ENCODE results near the gene ZSCAN22. TPM values are rescaled to one million over a fixed set of nuclear protein-coding genes. Genes with fewer than 3 reads are reported as not detected.

ZSCAN22 gene
- total and polyA plus RNA-seq, 2 of the 4 experiments (the other 2 are of a cell fraction): 2.2 to 2.5 TPM

- intact Hi-C loops (cut with micrococcal nuclease) (no loop called here), in situ Hi-C loops (cut with MboI; ENCODE audit: low sequenced_read_pairs) (no loop called here), dilution Hi-C loops (cut with HindIII; ENCODE audit: low sequenced_read_pairs, unreplicated experiment) (no loop called here)
- POLR2A ChIA-PET (ENCODE audit: unreplicated experiment): no interaction called here
- H2AFZ ChIP-seq (replicated peaks; ENCODE audit: low read length, poor library complexity): no peak overlapping the region
- no peak for DNase-seq
- no peak overlapping the region for H3K27ac ChIP-seq (ENCODE audit: insufficient read depth, low read length)
- H3K56ac ChIP-seq (ENCODE audit: extremely low read depth, insufficient read depth, low read length): no peak overlapping the region
- no peak overlapping the region for H4K5ac ChIP-seq (ENCODE audit: low read depth, low read length)
- H3K23ac ChIP-seq (ENCODE audit: low read depth, low read length): no peak overlapping the region
- H4K8ac ChIP-seq (ENCODE audit: low read depth in 2 of 2, low read length in 2 of 2): no peak overlapping the region
- H3K9me3 ChIP-seq (ENCODE audit: control insufficient read depth, insufficient read depth, low read length): peaks cover 15% of the 10 kb centered on the region
- no peaks in the 10 kb centered on the region for H3K4me1 ChIP-seq (ENCODE audit: control insufficient read depth, insufficient read depth, low read length)
- H2BK20ac ChIP-seq (ENCODE audit: low read depth, low read length): no peak overlapping the region
- no peak overlapping the region for H2BK120ac ChIP-seq (ENCODE audit: low read depth, low read length)
- no peak overlapping the region for H2AK9ac ChIP-seq (replicated peaks; ENCODE audit: low read depth, low read length, poor library complexity)
- no peak overlapping the region for H3K4me2 ChIP-seq (ENCODE audit: low read depth, low read length)
- ATAC-seq (ENCODE audit: low read depth): no peak
- BruUV-seq (replicated peaks): no TSS peak
- H3K9me1 ChIP-seq (ENCODE audit: insufficient read depth, low read length): 0 out of 2 replicates have a peak, but pooled peaks cover 3% of the 10 kb centered on the region
- H3K36me3 ChIP-seq (ENCODE audit: control insufficient read depth, insufficient read depth, low read length): peaks cover 42% of the 10 kb centered on the region
- H3K4me3 ChIP-seq (ENCODE audit: insufficient read depth, low read depth, low read length): no peak overlapping the region
- no peak overlapping the region for H4K91ac ChIP-seq (ENCODE audit: insufficient read depth, low read depth, low read length)
- no peak overlapping the region for H2BK15ac ChIP-seq (ENCODE audit: low read depth, low read length)
- H3K79me1 ChIP-seq (ENCODE audit: low read depth in 1 of 2, low read length in 2 of 2): peaks cover 17 to 40% of the 10 kb centered on the region in 2 experiments; a peak in 3 of 4 replicates
- no peaks in the 10 kb centered on the region for H3K27me3 ChIP-seq (ENCODE audit: control insufficient read depth, insufficient read depth, low read length)
- WGBS, 2 experiments (ENCODE audit: extremely low coverage in 2 of 2, insufficient read length in 1 of 2): 100% methylated on average over 1 of the region's 1 CpG; no CpG with 5 or more reads in 1 of the 2 experiments
- TF ChIP-seq CTCF (conservative IDR thresholded peaks at IDR 0.05; ENCODE audit: low read depth, low read length) (no peak), USF2 (IDR thresholded peaks at IDR 0.05; ENCODE audit: low read depth, low read length) (no peak), MAZ (IDR thresholded peaks at IDR 0.05; ENCODE audit: borderline replicate concordance, low read depth, low read length) (no peak), SMC3 (IDR thresholded peaks at IDR 0.05; ENCODE audit: low read depth, low read length) (no peak), NFE2L2 (IDR thresholded peaks at IDR 0.05; ENCODE audit: low read depth, low read length) (no peak), MXI1 (IDR thresholded peaks at IDR 0.05; ENCODE audit: borderline replicate concordance, low read depth, low read length) (no peak), POLR2A (IDR thresholded peaks at IDR 0.05; ENCODE audit: low read depth, low read length) (no peak), FOS (IDR thresholded peaks at IDR 0.05; ENCODE audit: low read depth, low read length) (no peak), MAFK (IDR thresholded peaks at IDR 0.05; ENCODE audit: low read depth, low read length) (no peak), RCOR1 (IDR thresholded peaks at IDR 0.05; ENCODE audit: insufficient replicate concordance, low read length) (no peak), RAD21 (IDR thresholded peaks at IDR 0.05; ENCODE audit: low read length) (no peak), BHLHE40 (IDR thresholded peaks at IDR 0.05; ENCODE audit: low read depth, low read length) (no peak)
- TF ChIP-seq, protein P1, sequence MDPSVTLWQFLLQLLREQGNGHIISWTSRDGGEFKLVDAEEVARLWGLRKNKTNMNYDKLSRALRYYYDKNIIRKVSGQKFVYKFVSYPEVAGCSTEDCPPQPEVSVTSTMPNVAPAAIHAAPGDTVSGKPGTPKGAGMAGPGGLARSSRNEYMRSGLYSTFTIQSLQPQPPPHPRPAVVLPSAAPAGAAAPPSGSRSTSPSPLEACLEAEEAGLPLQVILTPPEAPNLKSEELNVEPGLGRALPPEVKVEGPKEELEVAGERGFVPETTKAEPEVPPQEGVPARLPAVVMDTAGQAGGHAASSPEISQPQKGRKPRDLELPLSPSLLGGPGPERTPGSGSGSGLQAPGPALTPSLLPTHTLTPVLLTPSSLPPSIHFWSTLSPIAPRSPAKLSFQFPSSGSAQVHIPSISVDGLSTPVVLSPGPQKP (IDR thresholded peaks at IDR 0.05; ENCODE audit: borderline replicate concordance, low read depth, low read length): no peak
- no peak overlapping the region for H3K14ac ChIP-seq (replicated peaks; ENCODE audit: low read depth, low read length)
- H3K18ac ChIP-seq (ENCODE audit: low read depth, low read length): no peak overlapping the region
- H3K9ac ChIP-seq (ENCODE audit: low read depth, low read length): no peak overlapping the region
- H4K20me1 ChIP-seq (ENCODE audit: insufficient read depth, low read length): peaks cover 6% of the 10 kb centered on the region; the same call in 1 of the 2 replicates
- no peak overlapping the region for H3K4ac ChIP-seq (ENCODE audit: low read depth, low read length)
- CTCF ChIA-PET: no interaction called here
- no peak overlapping the region for H2BK5ac ChIP-seq (ENCODE audit: low read depth, low read length, poor library complexity, severe bottlenecking)
- H2AK5ac ChIP-seq (ENCODE audit: low read depth, low read length): no peak overlapping the region
Measured at GRCh38 chr19:58336216-58336615, 9.4 kb downstream of the ZSCAN22 start.
